GM19351 (cell line): Measurements from ENCODE around the gene SLC23A2.
"Not testable (repeated sequence)": the region's sequence is repeated elsewhere in the genome, so short reads cannot be mapped to it uniquely, and the experiment has no call there.

Experiments used
- ATAC-seq: cut with Tn5 transposase; IDR thresholded peaks from one replicate; pipeline ENCODE4 v1.9.1; 2021; ENCODE audit warnings: mild to moderate bottlenecking, moderate library complexity; ENCODE audit not compliant: unreplicated experiment

Gene SLC23A2

DNA sequence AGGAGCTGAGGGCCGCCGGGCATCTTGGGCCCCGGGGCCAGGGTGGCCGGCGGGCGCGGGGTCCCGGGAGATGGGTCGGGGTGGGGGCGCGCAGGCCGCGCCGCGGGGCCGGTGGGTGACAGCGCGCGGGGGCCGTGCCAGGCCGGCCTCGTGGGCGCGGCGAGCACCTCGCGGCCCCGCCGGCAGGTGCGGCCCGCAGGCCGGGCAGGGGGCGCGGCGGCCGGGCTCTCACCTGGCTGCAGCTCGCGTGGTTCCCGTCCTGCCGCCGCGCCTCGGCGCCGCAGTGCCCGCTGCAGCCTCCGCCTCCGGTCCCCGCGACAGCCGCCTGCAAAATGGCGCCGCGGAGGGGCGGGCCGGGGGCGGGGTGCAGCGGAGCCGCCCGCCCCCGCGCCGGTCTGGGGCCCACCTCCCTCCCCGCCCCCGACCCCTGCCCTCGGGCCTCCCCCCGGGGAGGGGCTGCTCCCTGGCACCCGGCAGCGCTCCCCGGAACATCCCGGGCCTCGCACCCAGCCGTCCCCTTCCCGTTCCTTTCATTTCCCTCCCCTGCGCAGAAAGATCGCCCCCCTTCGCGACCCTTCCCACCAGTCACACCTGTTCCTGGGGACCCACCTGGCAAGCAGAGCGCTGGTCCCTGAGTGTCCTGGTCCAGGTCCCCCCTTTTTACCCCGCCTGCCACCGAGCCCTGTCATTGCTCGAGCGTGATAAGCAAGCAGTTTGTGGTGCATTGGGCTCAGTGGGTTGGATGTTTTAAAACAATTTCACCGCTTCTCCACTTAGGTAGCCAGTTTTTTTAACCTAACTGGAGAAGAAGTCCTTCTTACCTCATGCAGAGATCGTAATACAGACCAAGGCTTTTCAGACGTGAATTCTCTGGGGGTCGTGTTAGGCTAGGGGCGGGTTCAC lies at the start of gene SLC23A2:
SLC23A2 (minus strand) TSS at position 337 of the 903 bp plus-strand sequence. CDS start 68,948 bp downstream, outside the sequence.
- ATAC-seq: peak; percentile 59

DNA sequence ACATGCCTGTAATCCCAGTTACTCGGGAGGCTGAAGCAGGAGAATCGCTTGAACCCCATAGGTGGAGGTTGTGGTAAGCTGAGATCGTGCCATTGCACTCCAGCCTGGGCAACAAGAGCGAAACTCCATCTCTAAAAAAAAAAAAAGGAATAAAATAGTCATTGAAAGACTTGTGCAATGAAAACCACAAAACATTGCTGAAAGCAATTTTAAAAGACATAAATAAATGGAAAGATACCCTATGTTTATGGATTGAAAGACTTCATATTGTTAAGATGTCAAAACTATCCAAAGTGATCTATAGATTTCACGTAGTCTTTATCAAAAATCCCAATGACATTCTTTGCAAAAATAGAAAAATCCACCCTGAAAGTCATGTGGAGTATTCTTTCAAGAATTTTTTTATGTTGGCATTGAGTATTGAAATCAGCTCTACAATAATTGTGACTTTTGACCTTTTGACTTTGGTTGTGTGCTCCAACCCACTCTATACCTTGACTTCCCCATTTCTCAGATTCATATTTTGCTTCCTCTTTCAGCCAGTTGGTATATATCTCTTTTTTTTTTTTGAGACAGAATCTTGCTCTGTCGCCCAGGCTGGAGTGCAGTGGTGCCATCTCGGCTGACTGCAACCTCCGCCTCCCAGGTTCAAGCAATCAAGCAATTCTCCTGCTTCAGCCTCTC lies 45.5 kb upstream of the SLC23A2 start:
- peak; percentile 54 for ATAC-seq

DNA sequence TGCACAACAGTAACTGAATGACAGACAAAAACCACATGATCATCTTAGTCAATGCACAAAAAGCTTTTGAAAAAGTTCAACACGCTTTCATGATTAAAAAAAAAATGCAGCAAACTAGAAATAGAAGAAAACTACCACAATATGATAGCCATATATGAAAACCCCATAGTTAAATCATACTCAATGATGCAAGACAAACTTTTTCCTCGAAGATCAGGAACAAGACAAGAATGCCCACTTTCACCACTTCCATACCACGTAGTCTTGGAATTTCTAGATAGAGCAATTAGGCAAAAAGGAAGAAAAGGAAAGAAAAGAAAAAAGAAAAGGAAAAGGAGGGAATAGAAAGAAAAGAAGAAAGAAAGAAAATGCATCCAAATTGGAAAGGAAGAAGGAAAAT lies 44.6 kb upstream of the SLC23A2 start:
- no peak for ATAC-seq

DNA sequence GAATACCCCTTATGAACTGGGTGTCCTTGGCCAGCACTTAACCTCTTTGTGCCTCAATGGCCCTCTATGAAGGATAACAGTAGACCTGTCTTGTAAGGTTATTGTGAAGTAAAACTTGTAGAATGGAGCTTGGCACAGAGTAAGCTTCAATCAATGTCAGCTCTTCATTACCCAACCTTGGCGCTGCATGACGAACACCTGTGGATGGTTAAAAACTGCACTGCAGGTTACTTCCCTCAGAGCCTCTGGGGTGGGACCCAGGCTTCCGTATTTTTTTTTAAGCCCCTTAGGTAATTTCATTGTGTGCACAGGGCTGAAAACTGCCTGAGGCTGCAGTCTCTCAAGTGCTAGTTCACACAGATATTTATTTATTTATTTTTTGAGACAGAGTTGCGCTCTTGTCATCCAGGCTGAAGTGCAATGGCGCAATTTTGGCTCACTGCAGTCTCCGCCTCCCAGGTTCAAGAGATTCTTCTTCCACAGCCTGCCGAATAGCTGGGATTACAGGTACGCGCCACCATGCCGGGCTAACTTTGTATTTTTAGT lies 42.8 kb upstream of the SLC23A2 start:
- ATAC-seq: no peak

DNA sequence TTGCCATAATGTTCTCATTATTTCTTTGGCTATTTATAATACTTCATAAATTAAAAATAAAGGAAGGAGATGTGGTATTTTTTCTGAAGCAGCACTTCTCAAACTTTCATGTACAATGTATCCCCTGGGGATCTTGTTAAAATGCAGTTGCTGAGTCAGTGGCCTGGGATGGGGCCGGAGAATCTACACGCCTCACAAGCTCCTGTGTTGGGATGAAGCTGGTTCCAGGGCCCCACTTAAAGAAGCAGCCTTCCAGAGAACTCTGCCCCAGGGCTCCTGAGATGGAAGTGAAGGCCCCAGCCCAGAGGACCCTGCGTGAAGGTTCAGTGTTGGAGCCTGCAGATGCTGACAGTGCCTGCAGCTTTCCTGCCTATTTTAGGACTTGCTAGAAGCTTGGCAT lies 40.1 kb upstream of the SLC23A2 start:
- no peak for ATAC-seq

DNA sequence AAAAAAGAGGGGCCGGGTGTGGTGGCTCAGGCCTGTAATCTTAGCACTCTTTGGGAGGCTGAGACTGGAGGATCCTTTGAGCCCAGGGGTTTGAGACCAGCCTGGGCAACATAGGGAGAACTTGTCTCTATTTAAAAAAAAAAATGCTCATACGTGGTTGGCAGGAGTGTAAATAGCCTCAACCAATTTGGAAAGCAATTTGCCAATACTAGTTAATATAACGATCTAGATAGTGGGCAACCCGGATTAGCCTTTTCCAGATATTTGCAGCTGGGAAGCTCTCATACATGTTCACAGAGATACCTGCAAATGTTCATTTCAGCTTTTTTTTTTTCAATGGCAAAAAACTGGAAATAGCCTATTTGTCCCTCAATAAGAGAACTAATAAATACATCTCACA lies 39.0 kb upstream of the SLC23A2 start:
- ATAC-seq: no peak

DNA sequence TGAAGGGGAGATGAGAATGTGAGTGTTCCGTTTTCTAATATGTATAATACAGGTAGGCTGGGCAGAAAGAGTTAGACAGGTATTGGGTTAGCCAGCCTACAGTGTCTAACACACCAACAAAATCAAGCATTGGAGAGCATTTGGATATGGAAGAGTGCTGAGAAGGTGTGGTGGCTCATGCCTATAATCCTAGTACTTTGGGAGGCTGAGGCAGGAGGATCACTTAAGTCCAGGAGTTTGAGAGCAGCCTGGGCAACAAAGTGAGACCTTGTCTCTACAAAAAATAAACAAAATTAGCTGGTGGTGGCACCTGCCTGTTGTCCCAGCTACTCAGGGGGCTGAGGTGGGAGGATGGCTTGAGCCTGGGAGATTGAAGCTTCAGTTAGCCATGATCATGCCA lies 38.6 kb upstream of the SLC23A2 start:
- ATAC-seq: no peak

DNA sequence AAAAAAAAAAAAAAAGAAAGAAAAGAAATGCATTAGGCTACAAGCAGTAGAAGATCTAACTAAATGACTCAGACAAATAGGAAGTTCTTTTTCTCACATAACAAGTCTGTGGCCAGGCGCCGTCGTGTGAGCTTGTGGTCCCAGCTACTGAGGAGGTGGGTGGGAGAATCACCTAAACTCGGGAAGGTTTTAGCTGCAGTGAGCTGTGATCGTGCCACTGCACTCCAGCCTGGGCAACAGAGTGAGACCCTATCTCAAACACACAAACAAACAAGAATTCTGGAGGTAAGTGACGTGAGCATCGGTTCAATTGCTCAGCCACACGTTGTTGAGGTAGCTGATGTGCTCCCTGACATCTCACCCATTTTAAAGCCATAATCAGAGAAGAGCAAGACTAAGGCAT lies 37.9 kb upstream of the SLC23A2 start:
- peak; percentile 89 for ATAC-seq

DNA sequence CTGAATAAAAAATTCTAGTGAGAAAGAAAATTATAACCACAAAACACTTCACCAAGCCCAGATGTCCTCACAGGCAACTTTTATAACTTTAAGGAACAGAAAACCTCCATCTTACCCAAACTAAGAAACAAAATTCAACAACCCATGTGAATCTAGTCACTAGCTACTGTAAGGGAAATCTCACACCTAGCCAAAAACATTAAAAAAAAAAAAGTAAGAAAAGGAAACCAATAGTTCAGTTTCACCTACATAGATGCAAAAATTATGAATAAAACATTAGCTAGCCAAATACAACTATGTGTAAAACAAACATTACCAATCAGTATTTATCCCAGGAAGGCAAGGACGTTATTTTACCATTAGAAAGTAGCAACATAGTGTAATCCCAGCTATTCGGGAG lies 35.5 kb upstream of the SLC23A2 start:
- ATAC-seq: no peak

DNA sequence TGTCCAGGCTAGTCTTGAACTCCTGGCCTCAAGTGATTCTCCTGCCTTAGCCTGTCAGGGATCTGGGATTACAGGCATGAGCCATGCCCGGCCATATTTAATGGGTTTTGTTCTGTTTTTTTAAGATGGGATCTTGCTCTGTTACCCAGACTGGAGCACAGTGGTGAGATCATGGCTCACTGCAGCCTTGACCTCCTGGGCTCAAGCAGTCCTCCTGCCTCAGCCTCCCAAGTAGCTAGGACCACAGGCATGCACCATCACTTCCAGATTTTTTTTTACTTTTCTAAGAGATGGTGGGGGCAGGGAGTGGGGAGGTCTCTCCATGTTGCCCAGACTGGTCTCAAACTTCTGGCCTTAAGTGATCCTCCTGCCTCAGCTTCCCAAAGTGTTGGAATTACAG lies 34.2 kb upstream of the SLC23A2 start:
- not testable (repeated sequence) for ATAC-seq

DNA sequence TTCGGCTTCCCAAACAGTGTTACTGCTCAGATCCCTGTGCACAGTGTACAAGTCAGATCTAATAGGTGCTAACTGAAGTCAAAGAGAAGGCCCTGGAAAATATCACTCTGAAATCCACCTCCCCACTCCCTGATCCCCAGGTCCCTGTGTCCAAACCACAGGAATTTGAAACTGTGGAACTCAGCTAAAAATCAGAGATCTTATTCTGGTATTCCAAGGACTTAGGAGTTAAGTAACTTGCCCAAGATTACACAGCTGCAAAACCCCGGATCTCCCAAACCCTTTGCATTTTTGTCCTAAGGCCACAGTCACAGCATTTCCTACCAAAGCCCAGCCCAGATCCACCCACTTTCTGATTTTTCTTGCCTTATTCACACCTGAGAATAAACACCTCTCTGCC lies 32.3 kb upstream of the SLC23A2 start:
- ATAC-seq: no peak

DNA sequence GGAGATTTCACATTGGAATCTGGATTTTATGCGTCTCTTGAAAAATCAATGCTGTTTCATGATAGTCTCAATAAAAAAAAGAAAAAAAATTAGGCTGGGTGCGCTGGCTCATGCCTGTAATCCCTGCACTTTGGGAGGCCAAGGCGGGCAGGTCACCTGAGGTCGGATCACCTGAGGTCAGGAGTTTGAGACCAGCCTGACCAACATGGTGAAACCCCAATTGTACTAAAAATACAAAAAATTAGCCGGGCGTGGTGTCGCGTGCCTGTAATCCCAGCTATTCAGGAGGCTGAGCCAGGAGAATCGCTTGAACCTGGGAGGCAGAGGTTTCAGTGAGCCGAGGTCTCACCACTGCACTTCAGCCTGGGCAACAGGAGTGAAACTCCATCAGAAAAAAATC lies 30.4 kb upstream of the SLC23A2 start:
- not testable (repeated sequence) for ATAC-seq

DNA sequence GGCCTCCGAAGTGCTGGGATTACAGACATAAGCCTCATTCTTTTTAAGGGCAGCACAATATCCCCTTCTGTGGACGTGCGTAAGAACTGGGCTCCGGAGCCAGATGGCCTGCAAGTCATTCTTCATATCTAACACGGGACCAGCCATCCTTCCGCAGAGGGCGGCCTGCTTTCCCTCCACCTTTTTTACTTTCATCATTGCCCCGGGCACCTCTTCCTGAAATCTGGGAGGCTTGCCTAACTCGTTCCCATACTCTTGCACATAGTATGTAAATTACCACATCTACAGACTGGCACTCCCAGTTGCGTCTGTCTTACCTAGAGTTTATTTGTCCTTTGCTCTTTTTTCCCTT lies 29.9 kb upstream of the SLC23A2 start:
- ATAC-seq: no peak

DNA sequence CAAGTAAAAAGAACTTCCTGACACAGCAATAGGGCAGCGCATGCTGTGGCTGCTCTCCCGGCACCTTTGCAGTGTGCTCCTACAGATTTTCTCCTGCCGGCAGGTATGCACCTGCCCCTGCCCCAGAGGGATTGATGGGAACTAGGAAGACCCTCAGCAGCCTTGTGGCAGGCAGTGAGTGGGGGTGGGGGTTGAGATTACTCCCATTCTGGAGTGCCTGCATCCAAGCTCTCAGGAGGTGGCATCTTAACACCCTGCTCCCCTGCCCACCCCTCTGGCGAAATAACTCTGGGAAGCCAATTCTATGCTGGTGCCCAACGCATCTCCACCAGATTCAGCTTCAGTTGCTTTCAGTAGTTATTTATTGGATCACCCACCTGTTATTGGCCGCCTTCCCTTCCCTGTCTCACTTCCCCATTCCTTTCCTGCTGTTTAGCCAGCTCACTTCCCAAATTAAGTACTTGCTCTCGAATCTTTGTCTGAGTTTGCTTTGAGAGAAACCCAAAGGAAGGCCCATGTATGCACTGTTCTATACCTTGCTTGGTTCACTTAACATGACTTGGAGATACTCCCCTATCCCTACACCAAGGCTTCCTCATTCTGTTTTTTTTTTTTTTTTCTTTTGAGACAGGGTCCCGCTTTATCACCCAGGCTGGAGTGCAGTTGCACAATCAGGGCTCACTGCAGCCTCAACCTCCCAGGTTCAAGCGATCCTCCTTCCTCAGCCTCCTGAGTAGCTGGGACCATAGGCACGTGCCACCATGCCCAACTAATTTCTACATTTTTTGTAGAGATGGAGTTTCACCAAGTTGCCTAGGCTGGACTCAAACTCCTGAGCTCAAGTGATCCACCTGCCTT lies 29.3 kb upstream of the SLC23A2 start:
- no peak for ATAC-seq

DNA sequence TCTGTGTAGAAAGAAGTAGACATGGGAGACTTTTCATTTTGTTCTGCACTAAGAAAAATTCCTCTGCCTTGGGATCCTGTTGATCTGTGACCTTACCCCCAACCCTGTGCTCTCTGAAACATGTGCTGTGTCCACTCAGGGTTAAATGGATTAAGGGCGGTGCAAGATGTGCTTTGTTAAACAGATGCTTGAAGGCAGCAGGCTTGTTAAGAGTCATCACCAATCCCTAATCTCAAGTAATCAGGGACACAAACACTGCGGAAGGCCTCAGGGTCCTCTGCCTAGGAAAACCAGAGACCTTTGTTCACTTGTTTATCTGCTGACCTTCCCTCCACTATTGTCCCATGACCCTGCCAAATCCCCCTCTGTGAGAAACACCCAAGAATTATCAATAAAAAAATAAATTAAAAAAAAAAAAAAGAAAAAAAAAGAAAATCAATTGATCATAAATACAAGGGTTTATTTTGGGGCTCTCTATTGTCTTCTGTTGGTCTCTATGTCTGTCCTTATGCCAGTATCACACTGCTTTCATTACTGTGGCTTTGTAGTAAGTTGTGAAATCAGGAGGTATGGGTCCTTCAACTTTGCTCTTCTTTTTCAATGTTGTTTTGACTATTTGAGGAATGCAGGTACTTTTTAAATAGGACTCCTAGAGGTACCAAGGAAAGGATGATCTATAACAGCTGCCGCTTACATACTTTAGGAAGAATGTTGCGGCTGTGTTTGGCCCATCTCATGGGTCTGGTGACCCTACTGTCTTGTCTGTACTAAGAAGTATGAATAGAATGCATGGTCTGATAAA lies 27.1 kb upstream of the SLC23A2 start:
- ATAC-seq: not testable (repeated sequence)

DNA sequence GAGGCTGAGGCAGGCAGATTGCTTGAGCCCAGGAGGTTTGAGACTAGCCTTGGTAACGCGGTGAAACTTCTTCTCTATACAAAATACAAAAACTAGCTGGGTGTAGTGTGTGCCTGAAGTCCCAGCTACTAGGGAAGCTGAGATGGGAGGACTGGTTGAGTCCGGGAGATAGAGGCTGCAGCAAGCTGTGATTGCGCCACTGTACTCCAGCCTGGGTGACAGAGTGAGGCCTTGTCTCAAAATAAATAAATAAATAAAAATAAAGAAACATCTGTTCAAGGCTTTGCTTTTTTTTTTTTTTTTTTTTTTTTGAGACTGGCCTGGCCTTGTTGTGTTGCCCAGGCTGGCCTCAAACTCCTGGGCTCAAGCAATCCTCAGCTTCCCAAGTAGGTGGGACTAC lies 23.7 kb upstream of the SLC23A2 start:
- no peak for ATAC-seq

DNA sequence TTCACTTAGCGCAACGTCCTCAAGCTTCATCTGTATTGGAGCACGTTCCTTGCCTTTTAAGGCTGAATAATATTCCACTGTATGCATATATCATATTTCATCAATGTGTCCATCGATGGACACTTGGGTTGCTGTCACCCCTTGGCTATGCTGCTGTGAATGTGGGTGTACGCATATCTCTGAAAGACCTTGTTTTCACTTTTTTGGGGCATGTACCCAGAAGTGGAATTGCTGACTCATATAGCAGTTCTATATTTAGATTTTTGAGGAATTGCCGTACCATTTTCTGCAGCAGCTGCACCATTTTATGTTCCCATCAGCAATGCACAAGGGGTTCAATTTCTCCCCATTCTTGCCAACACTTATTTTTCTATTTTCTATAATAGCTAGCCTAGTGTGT lies 22.8 kb upstream of the SLC23A2 start:
- no peak for ATAC-seq

DNA sequence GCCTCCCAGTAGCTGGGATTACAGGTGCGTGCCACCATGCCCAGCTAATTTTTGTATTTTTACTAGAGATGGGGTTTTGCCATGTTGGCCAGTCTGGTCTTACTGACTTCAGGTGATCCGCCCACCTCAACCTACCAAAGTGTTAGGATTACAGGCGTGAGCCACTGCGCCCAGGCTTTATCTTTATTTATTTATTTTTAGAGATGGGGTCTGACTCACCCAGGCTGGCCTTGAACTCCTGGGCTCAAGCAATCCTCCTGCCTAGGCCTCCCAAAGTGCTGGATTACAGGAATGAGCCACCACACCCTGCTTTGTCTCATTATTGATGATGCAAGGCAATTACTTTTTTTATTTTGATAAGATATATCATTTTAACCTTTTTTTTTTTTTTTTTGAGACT lies 21.9 kb upstream of the SLC23A2 start:
- not testable (repeated sequence) for ATAC-seq

DNA sequence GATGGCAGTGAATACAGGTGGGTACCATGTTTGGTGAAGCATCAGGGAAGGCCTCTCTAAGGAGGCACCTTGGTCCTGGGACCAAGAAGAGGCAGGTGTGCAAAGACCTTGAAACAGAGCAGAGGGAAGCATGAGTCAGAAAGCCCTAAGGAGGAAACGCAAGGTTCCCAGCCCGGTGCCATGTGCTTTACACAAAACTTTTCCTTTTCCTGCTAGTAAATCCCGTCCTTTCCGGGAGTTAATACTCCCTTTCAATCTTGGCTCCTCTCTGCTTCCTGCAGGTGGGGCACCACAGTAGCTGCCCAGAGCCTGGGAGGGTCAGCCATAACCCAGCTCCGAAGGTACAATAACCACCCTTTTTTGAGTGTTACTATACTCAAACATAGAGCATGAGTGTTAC lies 19.4 kb upstream of the SLC23A2 start:
- ATAC-seq: no peak
